Upper lobe of right lung (tissue), 1 donor: ENCODE results near the gene ZNF787. TPM values are rescaled to one million over a fixed set of nuclear protein-coding genes. Genes with fewer than 3 reads are reported as not detected.
A peak's percentile ranks its signal among the peaks of the same experiment; 100 is the strongest.

Experiments used
- ATAC-seq: fragments of 200-7000 bp; cut with Tn5 transposase; one replicate; pipeline ENCODE4 v1.9.1; 2020; ENCODE audit warnings: mild to moderate bottlenecking, moderate library complexity
- DNase-seq: peaks from one replicate; pipeline ENCODE4 v3.0.0-alpha.2; 2020
- H3K27ac ChIP-seq: fragments of 200-600 bp; one replicate; pipeline ENCODE4 v1.8.0; 2022
- H3K27me3 ChIP-seq: fragments of 200-600 bp; one replicate; pipeline ENCODE4 v1.8.0; 2022; ENCODE audit warnings: mild to moderate bottlenecking
- H3K36me3 ChIP-seq: fragments of 200-600 bp; one replicate; pipeline ENCODE4 v1.8.0; 2022
- H3K4me1 ChIP-seq: fragments of 200-600 bp; one replicate; pipeline ENCODE4 v1.8.0; 2022
- H3K4me3 ChIP-seq: fragments of 200-600 bp; one replicate; pipeline ENCODE4 v1.8.0; 2022; ENCODE audit warnings: mild to moderate bottlenecking
- H3K9me3 ChIP-seq: fragments of 200-600 bp; one replicate; pipeline ENCODE4 v1.8.0; 2022
- intact Hi-C: fragments of 100-400 bp; cut with DNase I; formaldehyde crosslinking; loops from one replicate; pipeline ENCODE4 v1.11.0; 2022
- total RNA-seq: library from RNA; stranded (reverse); fragmentation: NEBNext Ultra II Directional; extraction: Animal tissue kit (Norgen Biotek cat#: 25700); gene quantifications from one replicate; pipeline ENCODE4 v1.2.1, GENCODE V29; 2021
- TF ChIP-seq, protein P1 (sequence below): fragments of 200-600 bp; IDR thresholded peaks from one replicate; pipeline ENCODE4 v1.8.0; 2022; ENCODE audit warnings: antibody characterized with exemption
- donor health status: DM: no; HTN: yes; CAD: no; lungs with severe emphysema.

The ZNF787 gene
- total RNA-seq, 1 donor from 2014 or later, result 40.7 TPM

DNA sequence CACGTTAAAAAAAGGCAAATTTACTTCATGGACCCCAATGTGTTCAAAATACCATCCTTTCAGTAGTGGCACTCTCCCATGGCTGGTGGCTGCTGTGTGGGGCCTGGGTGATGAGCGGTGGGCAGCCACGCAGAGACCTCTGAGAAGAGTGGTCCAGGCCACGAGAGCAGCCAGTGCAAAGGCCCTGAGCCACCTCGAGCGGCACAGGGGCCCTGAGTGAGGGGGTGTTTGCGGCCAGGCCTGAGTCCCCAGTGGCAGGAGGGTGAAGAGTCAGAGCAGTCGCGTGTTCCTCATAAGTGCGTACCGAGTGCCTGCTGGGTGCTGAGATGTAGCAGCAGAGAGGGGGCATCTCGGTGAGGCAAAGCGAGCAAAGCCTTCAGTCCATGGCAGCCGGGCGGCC lies 27.0 kb upstream of the ZNF787 start:
- intact Hi-C loops, result no loop called here
- H3K4me1 ChIP-seq, result peaks cover 4% of the 10 kb centered on the region
- ATAC-seq, result no peak
- no peaks in the 10 kb centered on the region for H3K27me3 ChIP-seq
- no peak overlapping the region for H3K27ac ChIP-seq
- no peaks in the 10 kb centered on the region for H3K9me3 ChIP-seq
- H3K4me3 ChIP-seq, result no peak overlapping the region
- peaks cover 17% of the 10 kb centered on the region for H3K36me3 ChIP-seq
- DNase-seq, result no peak
- TF ChIP-seq, protein P1, sequence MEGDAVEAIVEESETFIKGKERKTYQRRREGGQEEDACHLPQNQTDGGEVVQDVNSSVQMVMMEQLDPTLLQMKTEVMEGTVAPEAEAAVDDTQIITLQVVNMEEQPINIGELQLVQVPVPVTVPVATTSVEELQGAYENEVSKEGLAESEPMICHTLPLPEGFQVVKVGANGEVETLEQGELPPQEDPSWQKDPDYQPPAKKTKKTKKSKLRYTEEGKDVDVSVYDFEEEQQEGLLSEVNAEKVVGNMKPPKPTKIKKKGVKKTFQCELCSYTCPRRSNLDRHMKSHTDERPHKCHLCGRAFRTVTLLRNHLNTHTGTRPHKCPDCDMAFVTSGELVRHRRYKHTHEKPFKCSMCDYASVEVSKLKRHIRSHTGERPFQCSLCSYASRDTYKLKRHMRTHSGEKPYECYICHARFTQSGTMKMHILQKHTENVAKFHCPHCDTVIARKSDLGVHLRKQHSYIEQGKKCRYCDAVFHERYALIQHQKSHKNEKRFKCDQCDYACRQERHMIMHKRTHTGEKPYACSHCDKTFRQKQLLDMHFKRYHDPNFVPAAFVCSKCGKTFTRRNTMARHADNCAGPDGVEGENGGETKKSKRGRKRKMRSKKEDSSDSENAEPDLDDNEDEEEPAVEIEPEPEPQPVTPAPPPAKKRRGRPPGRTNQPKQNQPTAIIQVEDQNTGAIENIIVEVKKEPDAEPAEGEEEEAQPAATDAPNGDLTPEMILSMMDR, result no peak

- Histone ChIP-seq H3K27ac (no peak overlapping the region), H3K9me3 (no peaks in the 10 kb centered on the region), H3K27me3 (no peaks in the 10 kb centered on the region), H3K36me3 (peaks cover 17% of the 10 kb centered on the region), H3K4me3 (no peak overlapping the region), H3K4me1 (peaks cover 10% of the 10 kb centered on the region)
- TF ChIP-seq, protein P1, result no peak
- ATAC-seq (no peak), DNase-seq (no peak)
- intact Hi-C loops, result no loop called here
Observed at GRCh38 chr19:56147307-56147706, 26.2 kb upstream of the ZNF787 start.

DNA sequence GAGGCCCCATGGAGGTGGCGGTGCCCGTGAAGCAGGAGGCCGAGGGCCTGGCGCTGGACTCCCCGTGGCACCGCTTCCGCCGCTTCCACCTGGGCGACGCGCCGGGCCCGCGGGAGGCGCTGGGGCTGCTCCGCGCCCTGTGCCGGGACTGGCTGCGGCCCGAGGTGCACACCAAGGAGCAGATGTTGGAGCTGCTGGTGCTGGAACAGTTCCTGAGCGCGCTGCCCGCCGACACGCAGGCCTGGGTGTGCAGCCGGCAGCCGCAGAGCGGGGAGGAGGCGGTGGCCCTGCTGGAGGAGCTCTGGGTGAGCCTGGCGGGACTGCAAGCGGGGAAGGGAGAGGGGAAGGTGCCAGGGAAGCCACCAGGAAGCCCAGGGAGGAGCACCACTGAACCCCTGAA lies 25.8 kb upstream of the ZNF787 start:
- H3K27me3 ChIP-seq, result no peaks in the 10 kb centered on the region

GRCh38 chr19:56145698-56146097 lies 24.6 kb upstream of the ZNF787 start:
- Histone ChIP-seq H3K27me3 (no peaks in the 10 kb centered on the region), H3K36me3 (peaks cover 17% of the 10 kb centered on the region), H3K27ac (no peak overlapping the region), H3K4me1 (peaks cover 14% of the 10 kb centered on the region), H3K4me3 (no peak overlapping the region), H3K9me3 (no peaks in the 10 kb centered on the region)
- ATAC-seq, result no peak
- DNase-seq, result no peak
- TF ChIP-seq, protein P1, result no peak
- intact Hi-C loops, result no loop called here

More for the DNA sequence above, 25.8 kb upstream of the ZNF787 start:
- intact Hi-C loops, result no loop called here
- TF ChIP-seq, protein P1, result no peak
- DNase-seq (no peak), ATAC-seq (no peak)
- H3K4me3 ChIP-seq, result no peak overlapping the region
- no peak overlapping the region for H3K27ac ChIP-seq
- peaks cover 17% of the 10 kb centered on the region for H3K36me3 ChIP-seq
- H3K9me3 ChIP-seq, result no peaks in the 10 kb centered on the region
- peaks cover 14% of the 10 kb centered on the region for H3K4me1 ChIP-seq

DNA sequence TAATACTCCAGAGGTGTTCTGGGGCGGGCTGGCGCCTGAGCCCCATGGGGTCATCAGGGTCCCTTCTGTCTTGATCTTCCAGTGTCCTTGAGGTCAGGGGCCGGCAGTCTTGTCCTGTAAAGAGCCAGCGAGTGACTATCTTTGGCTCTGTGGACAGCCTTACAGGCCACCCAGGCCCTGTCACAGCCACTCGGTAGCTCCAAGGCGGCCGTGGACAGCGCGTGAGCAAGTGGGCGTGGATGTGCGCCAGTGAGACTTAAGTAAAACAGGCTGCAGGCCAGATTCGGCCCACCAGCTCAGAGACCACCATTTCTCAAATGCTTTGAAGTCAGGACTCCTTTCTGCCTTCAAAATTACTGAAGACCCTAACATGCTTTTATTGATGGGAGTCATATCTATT lies 23.7 kb upstream of the ZNF787 start:
- Histone ChIP-seq H3K9me3 (no peaks in the 10 kb centered on the region), H3K4me3 (no peak overlapping the region), H3K4me1 (peaks cover 19% of the 10 kb centered on the region), H3K27ac (peak overlapping the region; percentile 8), H3K27me3 (no peaks in the 10 kb centered on the region), H3K36me3 (peaks cover 17% of the 10 kb centered on the region)
- DNase-seq (no peak), ATAC-seq (no peak)
- TF ChIP-seq, protein P1, result no peak
- intact Hi-C loops, result no loop called here

DNA sequence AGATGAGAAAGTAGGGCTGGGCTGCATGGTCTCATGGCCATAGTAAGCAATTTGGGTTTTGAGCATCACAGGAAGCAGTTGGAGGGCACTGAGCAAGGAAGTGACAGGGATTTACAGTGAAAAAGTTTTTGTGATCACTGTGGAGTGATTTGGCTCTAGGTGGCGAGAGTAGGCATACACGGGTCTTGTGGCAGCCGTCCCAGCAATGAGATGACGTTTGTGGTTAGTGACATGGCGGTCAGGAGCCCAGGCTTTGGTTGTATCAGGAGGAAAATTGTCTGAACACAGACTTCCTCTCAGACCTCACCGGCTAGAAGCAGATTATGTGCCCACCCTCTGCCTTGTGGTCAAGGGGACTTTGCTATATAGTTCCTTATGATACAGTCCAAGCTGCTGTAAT lies 23.3 kb upstream of the ZNF787 start:
- Histone ChIP-seq H3K9me3 (no peaks in the 10 kb centered on the region), H3K4me1 (peaks cover 20% of the 10 kb centered on the region), H3K36me3 (peaks cover 17% of the 10 kb centered on the region), H3K27ac (peak overlapping the region; percentile 8), H3K27me3 (no peaks in the 10 kb centered on the region), H3K4me3 (no peak overlapping the region)
- intact Hi-C loops, result no loop called here
- DNase-seq, result no peak
- no peak for ATAC-seq
- TF ChIP-seq, protein P1, result no peak
